GM19395 (cell line): Measurements from ENCODE around the gene CFAP43.

ENCODE experiments used
- ATAC-seq: cut with Tn5 transposase; IDR thresholded peaks from one replicate; pipeline ENCODE4 v1.9.1; 2021; ENCODE audit warnings: mild to moderate bottlenecking, moderate library complexity; ENCODE audit not compliant: unreplicated experiment

Gene CFAP43, protein sequence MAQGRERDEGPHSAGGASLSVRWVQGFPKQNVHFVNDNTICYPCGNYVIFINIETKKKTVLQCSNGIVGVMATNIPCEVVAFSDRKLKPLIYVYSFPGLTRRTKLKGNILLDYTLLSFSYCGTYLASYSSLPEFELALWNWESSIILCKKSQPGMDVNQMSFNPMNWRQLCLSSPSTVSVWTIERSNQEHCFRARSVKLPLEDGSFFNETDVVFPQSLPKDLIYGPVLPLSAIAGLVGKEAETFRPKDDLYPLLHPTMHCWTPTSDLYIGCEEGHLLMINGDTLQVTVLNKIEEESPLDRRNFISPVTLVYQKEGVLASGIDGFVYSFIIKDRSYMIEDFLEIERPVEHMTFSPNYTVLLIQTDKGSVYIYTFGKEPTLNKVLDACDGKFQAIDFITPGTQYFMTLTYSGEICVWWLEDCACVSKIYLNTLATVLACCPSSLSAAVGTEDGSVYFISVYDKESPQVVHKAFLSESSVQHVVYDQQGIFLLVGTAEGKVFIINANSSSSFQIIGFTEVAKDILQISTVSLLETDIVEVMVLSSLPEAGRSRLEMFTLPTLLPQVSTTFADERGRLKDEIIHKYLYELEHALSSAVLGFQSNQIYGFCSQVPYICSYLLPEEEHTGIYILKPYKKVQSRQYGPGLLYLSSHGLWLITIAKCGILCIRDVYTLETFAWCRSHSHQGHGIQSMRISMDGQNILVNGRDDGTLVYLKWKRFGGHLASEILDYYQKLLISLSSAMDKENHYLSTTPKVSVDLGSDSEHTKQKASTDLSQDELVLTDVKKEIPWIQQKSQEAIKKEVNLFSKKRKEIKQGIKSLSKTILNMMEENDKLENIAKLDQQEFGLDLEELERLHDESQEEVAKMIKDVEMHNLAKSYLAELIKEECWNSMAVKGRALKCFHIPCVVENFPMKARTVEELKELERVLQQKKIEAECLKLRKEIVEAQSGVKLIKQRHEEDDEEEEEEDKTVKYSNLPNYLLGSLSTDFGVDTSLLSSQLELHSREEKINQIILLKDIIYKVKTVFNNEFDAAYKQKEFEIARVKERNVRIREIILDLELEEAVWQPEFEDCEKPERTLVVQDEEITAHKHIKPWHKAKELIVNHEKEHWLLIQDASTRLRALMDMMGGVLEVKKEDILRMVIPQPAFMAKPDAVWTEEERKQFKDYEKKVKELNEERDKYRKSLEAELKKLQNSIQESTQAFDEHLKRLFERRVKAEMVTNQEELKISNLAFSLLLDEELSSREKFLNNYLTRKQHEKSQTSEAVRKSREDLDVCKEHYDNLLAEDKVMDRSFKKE (N-terminal part only)

DNA sequence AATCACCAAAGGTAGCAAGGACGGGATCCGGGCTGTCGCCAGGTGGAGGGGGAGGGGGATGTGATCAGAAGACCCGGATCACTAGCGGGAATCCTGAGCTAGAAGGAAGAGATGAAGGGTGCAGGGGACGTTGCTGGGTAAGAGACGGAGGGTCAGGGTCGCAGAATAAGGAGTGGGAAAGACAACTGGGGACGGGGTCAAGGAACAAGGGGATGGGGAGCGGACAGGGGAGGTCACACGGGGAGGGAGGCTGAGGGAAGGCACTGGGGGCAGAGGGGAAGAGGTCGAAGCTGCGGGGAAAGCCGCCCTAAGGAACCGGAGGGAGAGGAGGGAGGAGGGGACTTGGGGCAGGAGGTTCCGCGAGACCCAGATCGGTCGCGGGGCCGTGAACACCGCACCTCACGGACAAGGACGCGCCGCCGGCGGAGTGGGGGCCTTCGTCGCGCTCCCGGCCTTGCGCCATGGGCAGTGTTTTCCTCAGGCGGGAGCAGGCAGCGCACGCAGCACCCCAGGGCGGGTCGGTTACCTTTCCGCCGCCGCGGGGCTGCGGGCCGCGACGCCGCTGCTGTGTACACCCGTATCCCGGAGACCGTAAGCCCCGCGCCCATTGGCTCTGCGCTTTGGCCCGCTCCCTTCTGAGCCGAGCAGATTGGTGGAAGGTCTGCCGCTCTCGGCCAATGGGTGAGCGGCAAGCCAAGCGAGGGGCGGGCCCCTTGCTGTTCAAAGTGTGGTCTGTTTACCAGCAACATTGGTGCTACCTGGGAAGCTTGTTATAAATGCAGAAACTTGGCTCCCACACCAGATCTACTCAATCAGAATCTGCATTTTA is at the start of gene CFAP43:
Gene CFAP43 (minus strand): TSS at position 581 of the 829 bp plus-strand sequence. CDS start 118 bp downstream, at position 463.
- ATAC-seq = peak; percentile 100

DNA sequence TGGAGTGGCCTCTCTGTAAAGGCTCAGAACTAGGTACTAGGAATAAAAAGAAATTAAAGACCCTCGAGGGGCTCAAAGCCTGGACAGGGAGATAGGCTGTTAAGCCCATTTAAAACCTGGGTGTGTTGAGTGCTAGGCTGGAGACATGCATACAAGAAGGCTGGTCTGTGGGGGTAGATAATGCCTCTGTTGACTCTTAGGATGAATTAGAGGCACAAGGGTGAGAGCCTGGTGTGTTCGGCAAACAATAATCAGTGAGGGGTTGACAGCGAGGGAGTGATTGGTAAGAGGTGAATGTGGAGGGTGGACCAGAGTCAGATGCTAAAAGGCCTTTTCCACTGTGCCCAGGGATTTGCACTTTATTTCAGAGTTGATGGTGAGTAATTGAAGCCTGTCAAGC is 49.5 kb upstream of the CFAP43 start:
- ATAC-seq = no peak

DNA sequence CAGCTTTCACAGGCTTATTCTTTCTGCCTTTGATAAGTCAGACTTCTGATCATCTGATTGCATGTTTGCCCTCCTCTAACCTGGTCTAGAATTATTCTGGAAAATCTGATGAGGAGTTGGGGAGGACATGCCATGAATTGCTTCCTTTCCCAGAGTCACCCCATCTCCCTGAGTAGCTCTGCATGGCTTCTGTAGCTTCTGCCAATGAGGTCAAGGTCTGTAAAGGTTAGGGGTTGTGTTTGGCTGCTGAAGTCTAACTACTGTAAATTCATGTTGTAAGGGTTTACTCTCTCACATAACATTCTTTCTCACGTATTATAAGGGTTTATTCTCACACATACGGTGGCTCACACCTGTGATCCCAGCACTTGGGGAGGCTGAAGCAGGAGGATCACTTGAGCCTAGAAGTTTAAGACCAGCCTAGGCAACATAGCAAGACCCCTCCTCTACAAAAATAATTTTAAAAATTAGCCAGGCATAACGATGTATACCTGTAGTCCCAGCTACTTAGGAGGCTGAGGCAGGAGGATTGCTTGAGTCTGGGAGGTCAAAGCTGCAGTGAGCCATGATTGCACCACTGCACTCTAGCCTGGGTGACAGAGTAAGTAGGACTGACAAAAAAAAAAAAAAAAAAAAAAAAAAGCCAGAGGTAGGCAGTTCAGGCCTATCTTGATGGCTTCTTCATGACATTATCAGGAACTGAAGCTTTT is 47.5 kb upstream of the CFAP43 start:
- ATAC-seq = no peak

DNA sequence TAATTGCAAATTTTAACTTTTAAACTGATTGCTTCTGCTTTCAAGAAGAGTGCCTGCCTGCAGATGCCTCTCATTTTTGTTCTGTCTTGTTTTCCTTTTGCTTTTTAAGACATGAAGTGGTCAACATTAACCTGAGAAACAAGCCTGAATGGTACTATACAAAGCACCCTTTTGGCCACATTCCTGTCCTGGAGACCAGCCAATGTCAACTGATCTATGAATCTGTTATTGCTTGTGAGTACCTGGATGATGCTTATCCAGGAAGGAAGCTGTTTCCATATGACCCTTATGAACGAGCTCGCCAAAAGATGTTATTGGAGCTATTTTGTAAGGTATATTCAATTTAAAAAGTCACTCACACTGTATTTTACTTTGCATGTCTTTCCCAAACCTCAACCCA is 45.6 kb upstream of the CFAP43 start:
- ATAC-seq = no peak

DNA sequence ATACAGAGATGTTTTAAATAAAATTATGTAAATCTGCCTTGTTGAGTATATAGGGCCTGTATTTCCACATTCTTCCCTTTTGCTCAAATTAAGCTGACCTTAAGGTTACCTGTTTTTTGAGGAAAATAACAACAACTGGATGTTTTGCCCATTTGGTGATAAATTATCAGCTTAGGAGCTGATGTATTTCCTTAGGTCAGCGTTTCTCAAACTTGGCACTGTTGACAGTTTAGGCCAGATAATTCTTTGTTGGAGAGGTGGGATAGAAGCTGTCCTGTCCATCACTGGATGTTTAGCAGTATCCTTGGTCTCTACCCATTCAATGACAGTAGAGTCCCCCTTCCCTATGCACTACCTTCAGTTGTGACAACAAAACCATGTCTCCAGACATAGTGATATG is 44.0 kb upstream of the CFAP43 start:
- no peak for ATAC-seq

DNA sequence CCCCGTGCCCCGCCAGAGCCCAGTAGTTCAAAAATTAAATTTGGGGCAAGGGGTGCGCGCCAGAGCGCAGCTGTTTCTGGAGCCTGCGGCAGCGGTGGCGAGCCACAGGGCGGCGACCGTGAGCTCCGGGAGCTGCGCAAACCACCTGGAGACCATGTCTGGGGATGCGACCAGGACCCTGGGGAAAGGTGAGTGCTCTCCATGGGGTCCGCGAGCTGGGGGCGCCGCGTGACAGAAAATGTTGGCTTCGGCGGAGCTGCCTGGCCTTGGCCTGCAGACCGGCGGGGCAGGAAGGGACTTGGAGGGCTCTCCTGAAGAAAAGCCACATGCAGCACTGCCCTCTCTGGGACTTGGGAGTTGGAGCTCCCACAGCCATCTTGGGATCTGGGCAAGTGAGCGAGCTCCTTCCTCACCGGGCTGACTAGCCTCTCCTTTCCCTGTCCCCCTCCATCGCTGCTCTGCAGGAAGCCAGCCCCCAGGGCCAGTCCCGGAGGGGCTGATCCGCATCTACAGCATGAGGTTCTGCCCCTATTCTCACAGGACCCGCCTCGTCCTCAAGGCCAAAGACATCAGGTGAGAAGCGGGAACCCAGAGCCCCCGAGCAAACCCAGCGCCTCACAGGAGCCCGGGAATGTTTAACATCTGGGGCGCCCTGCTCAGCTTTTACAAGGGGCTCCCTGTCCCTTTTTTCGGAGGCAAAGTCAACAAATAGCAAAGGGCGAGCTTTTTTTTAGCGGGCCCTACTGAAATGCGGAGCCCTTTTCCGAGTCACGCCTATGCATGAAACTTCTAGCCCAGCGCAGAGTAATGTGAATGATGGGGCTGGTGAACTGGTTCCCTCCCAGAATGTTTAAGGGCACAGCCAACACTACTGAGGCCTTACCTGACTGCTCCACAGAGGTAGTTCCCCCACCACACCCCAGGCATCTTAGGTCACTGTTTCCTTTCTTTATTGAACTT is 42.9 kb upstream of the CFAP43 start:
- ATAC-seq = peak; percentile 89

DNA sequence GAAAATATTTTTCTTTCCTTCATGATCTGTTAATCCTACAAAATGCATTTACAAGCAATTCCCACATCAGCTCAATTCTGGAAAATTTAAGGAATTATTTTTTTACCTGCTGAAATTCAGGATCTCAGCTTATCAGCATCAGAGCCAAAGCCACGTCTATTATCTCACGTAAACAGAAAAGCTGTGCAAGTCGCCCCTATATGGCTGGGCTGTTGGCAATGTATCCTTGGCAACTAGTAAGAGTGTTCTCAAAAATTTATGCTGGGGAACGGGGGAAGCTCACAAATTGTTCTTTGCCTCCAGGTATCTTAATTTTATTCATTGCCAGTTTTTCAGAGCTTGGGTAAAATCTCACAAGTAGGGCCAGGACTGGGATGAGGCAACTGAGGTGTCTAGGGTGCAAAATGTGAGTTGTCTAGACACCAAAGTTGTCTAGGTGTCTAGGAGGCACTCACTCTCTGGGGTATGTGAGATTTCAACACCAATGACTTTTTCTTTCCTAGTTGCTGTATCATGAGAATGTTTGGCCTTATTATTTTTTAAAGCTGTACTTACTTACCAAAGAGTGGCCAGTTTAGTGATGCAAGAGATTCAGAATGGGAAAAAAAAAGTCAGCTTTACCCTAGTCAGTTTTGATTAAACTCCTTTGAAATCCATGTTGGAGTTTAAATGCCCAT is 41.9 kb upstream of the CFAP43 start:
- no peak for ATAC-seq

DNA sequence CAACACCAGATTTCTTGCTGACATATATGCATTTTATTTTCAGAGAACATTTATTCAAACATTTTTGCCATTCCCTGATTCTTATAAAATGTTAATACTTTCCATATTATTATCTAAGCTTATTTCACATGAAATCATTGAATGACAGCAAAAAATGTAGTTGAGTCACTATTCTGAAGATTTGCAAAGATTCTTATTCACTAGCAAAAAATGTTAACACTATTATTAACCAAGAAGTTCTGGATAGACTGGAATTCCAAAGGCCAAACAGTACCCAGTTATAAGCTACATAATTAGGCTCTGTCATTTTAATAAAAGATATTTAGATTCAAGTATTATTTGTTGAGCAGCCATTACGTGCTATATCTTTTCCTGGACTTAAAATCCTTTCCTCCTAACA is 41.1 kb upstream of the CFAP43 start:
- no peak for ATAC-seq

DNA sequence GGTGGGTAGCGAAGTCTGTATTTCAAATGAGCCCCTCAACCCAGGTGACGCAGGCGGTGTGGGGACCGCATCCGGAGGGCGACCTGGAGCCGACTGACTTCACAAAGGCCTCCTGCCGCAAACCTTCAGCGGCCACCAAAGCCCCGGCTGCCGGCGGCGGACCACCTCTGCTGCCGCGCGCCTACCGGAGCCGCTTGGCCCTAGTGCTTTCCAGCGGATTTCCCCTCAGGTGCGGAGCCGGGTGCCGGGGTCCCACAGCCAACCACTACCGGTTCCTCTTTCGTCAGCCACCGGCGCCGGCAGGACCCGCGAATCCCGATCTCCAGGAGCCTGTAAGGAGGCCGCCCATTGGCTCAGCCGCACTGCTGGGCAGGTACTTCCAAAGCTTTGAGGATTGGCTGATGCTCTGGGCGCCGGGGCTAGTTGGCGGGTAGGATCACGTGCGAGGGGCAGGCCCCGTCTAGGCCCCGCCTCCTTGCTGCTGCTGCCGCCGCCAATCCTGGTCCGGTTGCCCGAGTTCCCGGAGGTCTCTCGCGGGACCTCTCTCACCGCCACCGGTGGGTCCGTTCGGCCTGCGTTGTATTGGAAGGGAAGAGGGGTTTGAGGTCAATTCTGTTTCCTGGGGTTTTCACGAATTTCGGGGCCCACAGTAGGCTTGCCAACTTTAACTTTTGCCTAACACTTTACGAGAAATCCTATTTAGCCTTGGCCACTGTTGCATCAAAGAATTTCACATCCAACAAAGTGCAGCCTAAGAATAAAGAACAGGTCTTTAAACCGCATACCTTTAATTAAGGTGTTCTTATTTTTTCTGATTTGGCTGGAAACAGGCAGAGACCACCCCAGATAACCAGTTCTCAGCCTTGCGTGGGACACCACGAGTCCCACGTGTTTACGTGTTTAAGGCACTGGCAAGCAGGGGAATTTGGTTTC is 36.8 kb upstream of the CFAP43 start, which contains the start of gene GSTO2:
Gene GSTO2 (plus strand): TSS at position 472 of the 933 bp plus-strand sequence. CDS start 5,732 bp downstream, outside the sequence.
- ATAC-seq = peak; percentile 99

DNA sequence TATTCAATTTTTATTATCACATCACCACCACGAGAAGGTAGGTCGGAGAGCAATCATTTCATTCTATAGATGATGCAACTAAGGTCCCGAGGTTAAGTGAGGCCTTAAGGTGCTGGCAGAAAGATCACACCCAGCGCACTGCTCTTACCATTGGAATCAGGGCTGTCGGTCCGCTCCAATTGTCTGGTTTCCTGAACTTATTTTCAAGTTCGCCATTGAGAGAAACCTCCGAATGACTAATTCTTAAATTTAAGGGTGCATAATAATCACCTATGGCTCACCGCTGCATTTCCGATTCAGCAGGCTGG is 36.2 kb upstream of the CFAP43 start:
- no peak for ATAC-seq

DNA sequence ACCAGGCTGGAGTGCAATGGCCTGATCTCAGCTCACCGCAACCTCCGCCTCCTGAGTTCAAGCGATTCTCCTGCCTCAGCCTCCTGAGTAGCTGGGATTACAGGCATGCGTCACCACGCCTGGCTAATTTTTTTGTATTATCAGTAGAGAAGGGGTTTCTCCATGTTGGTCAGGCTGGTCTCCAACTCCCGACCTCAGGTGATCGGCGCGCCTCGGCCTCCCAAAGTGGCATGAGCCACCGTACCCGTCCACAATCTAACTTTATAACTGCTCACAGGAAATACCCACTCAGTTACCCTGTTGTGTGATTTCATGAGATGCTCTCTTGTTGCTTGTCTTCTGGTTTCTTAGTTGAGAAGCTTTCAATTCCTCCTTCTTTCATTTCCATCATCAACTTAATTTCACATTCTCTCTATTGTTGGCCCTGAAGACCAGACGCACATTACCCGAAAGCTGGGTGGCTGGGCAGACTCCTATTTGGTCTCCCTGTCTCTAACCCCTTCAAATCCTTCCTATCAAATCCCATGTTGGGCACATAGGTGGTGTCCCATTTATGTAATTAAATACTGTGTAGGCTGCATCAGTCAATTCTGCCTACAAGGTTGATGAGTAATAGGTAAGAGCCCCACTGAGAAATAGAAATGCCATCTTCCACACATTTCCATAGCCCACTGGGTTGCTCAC is 35.7 kb upstream of the CFAP43 start:
- ATAC-seq = no peak

DNA sequence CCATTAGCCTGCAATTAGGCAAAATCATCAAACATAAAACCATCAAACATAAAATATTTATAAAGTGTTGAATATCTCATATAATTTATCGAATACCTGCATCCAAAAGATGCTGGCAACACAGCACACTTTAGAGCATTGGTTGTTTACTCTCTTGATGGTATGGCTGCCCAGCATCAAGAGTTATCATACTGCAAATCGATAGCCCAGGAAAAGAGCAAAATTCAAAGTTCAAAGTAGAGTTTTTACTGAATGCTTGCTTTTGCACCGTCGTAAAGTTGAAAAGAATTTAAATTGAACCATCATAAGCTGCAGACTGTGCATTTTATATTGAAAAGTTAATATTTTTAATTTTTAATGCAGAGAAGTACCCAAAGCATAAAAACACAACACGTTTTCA is 32.6 kb upstream of the CFAP43 start:
- ATAC-seq = no peak

DNA sequence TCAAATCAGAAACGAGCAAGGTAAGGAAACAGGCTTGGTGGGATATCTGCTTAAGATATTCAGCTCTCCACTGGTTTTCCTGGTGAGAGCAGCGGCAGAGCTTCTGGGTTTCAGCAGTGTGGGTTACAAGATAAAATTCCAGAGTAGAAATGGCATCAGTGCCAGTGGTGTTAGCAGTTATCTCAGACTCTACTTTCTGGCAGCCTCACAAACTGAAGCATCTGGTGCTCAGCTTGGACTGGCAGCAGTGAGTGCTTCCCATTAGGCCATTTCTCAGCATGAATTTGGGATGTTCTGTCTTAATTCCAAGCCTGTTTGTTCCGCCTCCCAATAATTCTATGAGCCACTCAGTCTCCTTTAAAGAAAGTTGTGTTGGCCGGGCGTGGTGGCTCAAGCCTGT is 29.9 kb upstream of the CFAP43 start:
- no peak for ATAC-seq

DNA sequence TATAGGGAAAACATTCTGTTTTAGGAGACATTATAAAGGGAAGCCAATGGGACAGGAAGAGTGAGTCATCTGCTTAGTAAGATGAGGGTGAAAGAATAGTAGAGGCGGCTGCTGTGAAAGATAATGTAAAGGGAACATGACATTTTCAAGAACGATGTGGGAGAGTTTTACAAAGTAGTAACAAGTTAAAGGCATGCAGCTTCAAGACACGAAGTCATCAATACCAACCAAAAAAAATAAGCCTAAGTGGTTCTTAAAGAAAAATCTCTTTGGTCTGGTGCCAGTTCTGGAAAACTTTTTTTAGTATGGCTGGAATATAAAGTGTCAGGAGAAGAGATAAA is 28.6 kb upstream of the CFAP43 start:
- no peak for ATAC-seq

DNA sequence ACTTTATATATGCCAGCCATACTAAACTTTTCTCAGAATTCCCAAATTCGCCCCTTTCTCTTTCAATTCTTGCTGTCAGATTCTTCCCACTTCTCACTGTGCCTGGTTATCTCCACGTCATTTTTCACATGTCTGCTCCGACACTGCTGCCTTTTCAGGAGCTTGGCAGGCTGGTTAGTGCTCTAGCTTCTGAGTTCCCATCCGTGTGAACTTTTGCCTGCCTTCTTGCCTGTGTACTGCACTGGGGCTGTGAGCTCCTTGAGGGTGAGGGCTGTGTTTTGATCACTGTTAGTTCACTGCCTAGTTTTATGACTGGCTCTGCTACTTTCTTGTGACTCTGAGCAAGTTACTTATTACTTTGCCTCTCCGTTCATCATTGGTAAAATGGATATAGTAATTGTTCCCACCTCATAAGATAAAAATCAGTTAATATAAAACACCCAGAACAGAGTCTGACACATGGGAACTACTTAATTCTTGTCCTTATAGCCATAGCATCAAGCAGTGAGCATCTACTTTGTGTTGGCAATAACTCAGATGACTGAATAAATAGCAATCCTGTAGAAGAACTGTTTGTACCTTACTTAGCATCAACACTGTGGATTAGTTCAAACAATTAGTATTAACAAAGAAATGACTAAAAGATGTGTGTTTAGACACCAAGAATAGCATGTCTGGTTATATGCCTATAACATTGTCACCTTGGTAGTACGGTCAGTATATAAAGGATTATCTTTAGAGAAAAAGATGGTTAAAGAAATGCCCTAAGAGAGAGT is 28.0 kb upstream of the CFAP43 start:
- no peak for ATAC-seq

DNA sequence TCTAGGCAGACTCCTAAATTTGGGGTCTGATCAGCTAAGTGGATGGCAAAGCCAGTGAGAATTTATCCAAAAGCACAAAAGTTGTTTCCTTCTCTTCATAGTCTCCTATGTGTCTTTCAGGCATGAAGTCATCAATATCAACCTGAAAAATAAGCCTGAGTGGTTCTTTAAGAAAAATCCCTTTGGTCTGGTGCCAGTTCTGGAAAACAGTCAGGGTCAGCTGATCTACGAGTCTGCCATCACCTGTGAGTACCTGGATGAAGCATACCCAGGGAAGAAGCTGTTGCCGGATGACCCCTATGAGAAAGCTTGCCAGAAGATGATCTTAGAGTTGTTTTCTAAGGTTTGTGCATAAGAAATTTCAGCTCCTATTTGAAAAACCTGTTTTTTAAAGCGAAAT is 27.3 kb upstream of the CFAP43 start:
- ATAC-seq = no peak
